ENCODE data around the gene TOMM6.

The TOMM6 gene

GRCh38 chr6:41836660-41837052 is 49.2 kb downstream of the TOMM6 start:
- intact Hi-C loops (cut with micrococcal nuclease), result no loop called here
- Mint-ChIP-seq H3K27me3 (no peaks in the 10 kb centered on the region), H3K36me3 (ENCODE audit: low read depth) (no peaks in the 10 kb centered on the region), H3K9me3 (no peaks in the 10 kb centered on the region), H3K4me1 (ENCODE audit: low read depth) (peaks cover 4% of the 10 kb centered on the region), H3K27ac (no peak overlapping the region), H3K4me3 (no peak overlapping the region)

All from dendritic cell treated with granulocyte-macrophage colony-stimulating factor and Interleukin-4, amounts not matched to agents 40 ng/mL and 50 ng/mL, for 4 days (primary cell).